H9 (cell line): Measurements from ENCODE around the gene VCAN. TPM values are rescaled to one million over a fixed set of nuclear protein-coding genes. Genes with fewer than 3 reads are reported as not detected.
A peak's percentile ranks its signal among the peaks of the same experiment; 100 is the strongest.

ENCODE experiments used
- DNase-seq: peaks from one replicate; pipeline ENCODE4 v3.0.0-alpha.2; 2017
- H2AFZ ChIP-seq: one replicate; pipeline ENCODE4 v1.6.1; 2013; ENCODE audit warnings: mild to moderate bottlenecking, low read length, control low read depth, moderate library complexity
- H2AK5ac ChIP-seq: 2 replicates; pipeline ENCODE4 v1.6.1; 2013; ENCODE audit warnings: low read length, control low read depth, mixed read lengths; ENCODE audit not compliant: insufficient read length
- H2BK120ac ChIP-seq: one replicate; pipeline ENCODE4 v1.6.1; 2013; ENCODE audit warnings: low read depth, mild to moderate bottlenecking, low read length, control low read depth, inconsistent platforms; ENCODE audit not compliant: poor library complexity, severe bottlenecking
- H2BK12ac ChIP-seq: 2 replicates; pipeline ENCODE4 v1.6.1; 2013; ENCODE audit warnings: low read length, control low read depth, mixed read lengths, low read depth; ENCODE audit not compliant: insufficient read length
- H2BK15ac ChIP-seq: 2 replicates; pipeline ENCODE4 v1.6.1; 2013; ENCODE audit warnings: low read depth, low read length, control low read depth
- H2BK20ac ChIP-seq: one replicate; pipeline ENCODE4 v1.6.1; 2013; ENCODE audit warnings: low read depth, mild to moderate bottlenecking, low read length, control low read depth, inconsistent platforms; ENCODE audit not compliant: poor library complexity, severe bottlenecking
- H2BK5ac ChIP-seq: 2 replicates; pipeline ENCODE4 v1.6.1; 2013; ENCODE audit warnings: low read length, control low read depth, mixed read lengths; ENCODE audit not compliant: insufficient read length
- H3K14ac ChIP-seq: 2 replicates; pipeline ENCODE4 v1.6.1; 2013; ENCODE audit warnings: low read length, control low read depth; ENCODE audit not compliant: insufficient read depth
- H3K18ac ChIP-seq: 2 replicates; pipeline ENCODE4 v1.6.1; 2013; ENCODE audit warnings: low read depth, mild to moderate bottlenecking, mixed read lengths, low read length, control low read depth; ENCODE audit not compliant: insufficient read length
- H3K23ac ChIP-seq: 2 replicates; pipeline ENCODE4 v1.6.1; 2013; ENCODE audit warnings: low read length, control low read depth, mixed read lengths, low read depth; ENCODE audit not compliant: insufficient read length
- H3K23me2 ChIP-seq: 2 replicates; pipeline ENCODE4 v1.6.1; 2013; ENCODE audit warnings: low read depth, mild to moderate bottlenecking, mixed read lengths, low read length, control low read depth; ENCODE audit not compliant: insufficient read length, poor library complexity, severe bottlenecking
- H3K27ac ChIP-seq: 2 replicates; pipeline ENCODE4 v1.5.1; 2013; ENCODE audit warnings: low read length, control low read depth, mixed read lengths, low read depth; ENCODE audit not compliant: insufficient read length
- H3K27me3 ChIP-seq: 2 replicates; pipeline ENCODE4 v1.6.1; 2013; ENCODE audit warnings: low read length, control low read depth, inconsistent platforms; ENCODE audit not compliant: insufficient read depth
- H3K4ac ChIP-seq: 2 replicates; pipeline ENCODE4 v1.6.1; 2013; ENCODE audit warnings: low read depth, mild to moderate bottlenecking, control low read depth, inconsistent platforms, low read length, moderate library complexity
- H3K4me1 ChIP-seq: 2 replicates; pipeline ENCODE4 v1.6.1; 2013; ENCODE audit warnings: low read length, control low read depth, inconsistent platforms; ENCODE audit not compliant: insufficient read depth
- H3K4me2 ChIP-seq: 2 replicates; pipeline ENCODE4 v1.6.1; 2013; ENCODE audit warnings: low read length, control low read depth, mixed read lengths; ENCODE audit not compliant: insufficient read length, insufficient read depth
- H3K56ac ChIP-seq: 2 replicates; pipeline ENCODE4 v1.6.1; 2013; ENCODE audit warnings: low read depth, mild to moderate bottlenecking, mixed read lengths, low read length, control low read depth; ENCODE audit not compliant: insufficient read length
- H3K79me1 ChIP-seq: 2 replicates; pipeline ENCODE4 v1.6.1; 2013; ENCODE audit warnings: low read depth, mild to moderate bottlenecking, moderate library complexity, low read length, control low read depth, inconsistent platforms; ENCODE audit not compliant: insufficient read depth, poor library complexity, severe bottlenecking
- H3K79me2 ChIP-seq: 2 replicates; pipeline ENCODE4 v1.6.1; 2013; ENCODE audit warnings: low read length, control low read depth, inconsistent platforms; ENCODE audit not compliant: insufficient read depth
- H3K9ac ChIP-seq: 2 replicates; pipeline ENCODE4 v1.6.1; 2013; ENCODE audit warnings: low read length, control low read depth, mixed read lengths; ENCODE audit not compliant: insufficient read length; ENCODE audit errors: extremely low read depth
- H3K9me3 ChIP-seq: one replicate; pipeline ENCODE4 v1.6.1; 2013; ENCODE audit warnings: low read depth, low read length, inconsistent platforms; ENCODE audit not compliant: control insufficient read depth
- H3T11ph ChIP-seq: one replicate; pipeline ENCODE4 v1.6.1; 2013; ENCODE audit warnings: mild to moderate bottlenecking, low read length, control low read depth, inconsistent platforms
- H4K20me1 ChIP-seq: one replicate; pipeline ENCODE4 v1.6.1; 2013; ENCODE audit not compliant: control insufficient read depth, insufficient read length, insufficient read depth
- H4K5ac ChIP-seq: 2 replicates; pipeline ENCODE4 v1.6.1; 2013; ENCODE audit warnings: low read depth, mild to moderate bottlenecking, mixed read lengths, low read length, control low read depth; ENCODE audit not compliant: insufficient read length
- H4K8ac ChIP-seq: replicated peaks from 2 replicates; pipeline ENCODE4 v1.6.1; 2013; ENCODE audit warnings: low read length, control low read depth, mixed read lengths, low read depth; ENCODE audit not compliant: insufficient read length
- H4K91ac ChIP-seq: 2 replicates; pipeline ENCODE4 v1.6.1; 2013; ENCODE audit warnings: low read depth, mild to moderate bottlenecking, moderate library complexity, mixed read lengths, low read length, control low read depth; ENCODE audit not compliant: insufficient read length
- H3K27ac Mint-ChIP-seq, 3 experiments: 2 replicates in 2 of 3; 3 replicates in 1 of 3; pipeline ENCODE4 v1.8.0; 2020 to 2021; ENCODE audit warnings: mixed read lengths in 3 of 3, mild to moderate bottlenecking in 1 of 3, moderate library complexity in 1 of 3
- H3K27me3 Mint-ChIP-seq: 2 replicates; pipeline ENCODE4 v1.8.0; 2021; ENCODE audit warnings: low read depth, mild to moderate bottlenecking, moderate library complexity, mixed read lengths
- H3K36me3 Mint-ChIP-seq, 3 experiments: 2 replicates in 2 of 3; 3 replicates in 1 of 3; pipeline ENCODE4 v1.8.0; 2020 to 2021; ENCODE audit warnings: low read depth in 3 of 3, mixed read lengths in 3 of 3; ENCODE audit not compliant: insufficient read depth in 1 of 3
- H3K4me1 Mint-ChIP-seq, 2 experiments: 2 replicates each; pipeline ENCODE4 v1.8.0; 2020; ENCODE audit warnings: mixed read lengths in 2 of 2
- H3K4me3 Mint-ChIP-seq, 2 experiments: 2 replicates in 1 of 2; 3 replicates in 1 of 2; pipeline ENCODE4 v1.8.0; 2020 to 2021; ENCODE audit warnings: mild to moderate bottlenecking in 2 of 2, mixed read lengths in 2 of 2, moderate library complexity in 1 of 2
- H3K9me3 Mint-ChIP-seq, 2 experiments: 2 replicates in 1 of 2; 3 replicates in 1 of 2; pipeline ENCODE4 v1.8.0; 2020; ENCODE audit warnings: mild to moderate bottlenecking in 2 of 2, mixed read lengths in 2 of 2, moderate library complexity in 1 of 2
- CTCF ChIP-seq: fragments of 200-600 bp; sonication (generic); conservative IDR thresholded peaks from 3 replicates; pipeline ENCODE4 v1.8.0; 2021; ENCODE audit warnings: antibody characterized with exemption, mild to moderate bottlenecking
- WGBS: extraction: QIAGEN DNeasy Blood & Tissue Kit; methylation state at CpG from one replicate; pipeline ENCODE4 v1.1.7; 2013; ENCODE audit warnings: missing lambda C conversion rate, low lambda C conversion rate, mixed read lengths; ENCODE audit not compliant: insufficient read length; ENCODE audit errors: extremely low coverage; 5-methylcytosine and 5-hydroxymethylcytosine counted together
- total RNA-seq: library from RNA; stranded (reverse); gene quantifications from 2 replicates; pipeline ENCODE4 v1.2.1, GENCODE V29; 2021

Gene VCAN
- total RNA-seq, 1 experiment from 2014 or later: 278 TPM

- Histone ChIP-seq H3K27ac (no peak overlapping the region), H4K8ac (no peak overlapping the region), H3K79me1 (no peaks in the 10 kb centered on the region), H4K5ac (no peak overlapping the region), H3K9ac (no peak overlapping the region), H2AK5ac (no peak overlapping the region), H2BK120ac (no peak overlapping the region), H3T11ph (no peak overlapping the region), H3K23ac (no peak overlapping the region), H2BK20ac (no peak overlapping the region), H3K27me3 (no peaks in the 10 kb centered on the region), H2BK12ac (no peak overlapping the region), H3K4me1 (no peaks in the 10 kb centered on the region), H3K4ac (no peak overlapping the region), H4K20me1 (no peaks in the 10 kb centered on the region), H3K18ac (no peak overlapping the region), H3K4me2 (no peak overlapping the region), H2BK5ac (no peak overlapping the region), H4K91ac (no peak overlapping the region), H3K14ac (no peak overlapping the region), H3K23me2 (no peaks in the 10 kb centered on the region), H3K79me2 (no peaks in the 10 kb centered on the region), H2AFZ (no peak overlapping the region), H3K9me3 (no peaks in the 10 kb centered on the region), H3K56ac (no peak overlapping the region), H2BK15ac (no peak overlapping the region)
- no CpG with 5 or more reads among the region's 9 CpGs for WGBS
- Mint-ChIP-seq H3K36me3 (peaks cover 5 to 87% (median 48%) of the 10 kb centered on the region in 3 experiments; a peak in 5 of 7 replicates), H3K27ac (peak overlapping the region in 1 of 3 experiments; percentile 26; a peak in 1 of 7 replicates), H3K4me3 (no peak overlapping the region), H3K4me1 (no peaks in the 10 kb centered on the region), H3K27me3 (no peaks in the 10 kb centered on the region), H3K9me3 (no peaks in the 10 kb centered on the region)
- no peak for TF ChIP-seq CTCF
- no peak for DNase-seq
These were observed 81.5 kb downstream of the VCAN start for GRCh38 chr5:83553000-83553486.
